ENCODE data around the gene PRKCZ. TPM values are rescaled to one million over a fixed set of nuclear protein-coding genes. Genes with fewer than 3 reads are reported as not detected.

PRKCZ gene
- polyA plus RNA-seq, 1 of the 3 experiments (the other 2 are of a cell fraction), result 24.2 TPM

DNA sequence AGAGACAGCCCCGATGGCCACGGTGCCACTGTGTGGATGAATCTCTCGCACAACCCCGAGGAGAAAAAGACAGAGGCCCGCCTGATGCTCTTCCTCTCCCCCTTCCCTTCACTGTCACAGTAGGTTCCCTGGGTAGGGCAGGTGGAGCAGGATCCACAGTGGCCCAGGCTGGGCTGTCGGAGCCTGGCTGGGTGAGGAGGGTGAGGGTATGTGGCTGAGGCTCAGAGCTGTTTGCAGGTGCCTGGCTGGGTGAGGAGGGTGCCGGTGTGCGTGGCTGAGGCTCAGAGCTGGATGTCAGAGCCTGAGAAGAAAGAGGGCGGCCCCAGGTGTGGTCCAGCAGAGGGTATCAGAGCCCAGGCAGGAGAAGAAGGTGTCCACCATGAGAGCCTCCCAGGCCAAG, 49.4 kb upstream of the PRKCZ start:
- no peaks in the 10 kb centered on the region for H3F3A ChIP-seq (replicated peaks; ENCODE audit: insufficient read depth)
- H3K27ac ChIP-seq (ENCODE audit: low read depth in 2 of 2, low read length in 1 of 2), result no peak overlapping the region
- 72% methylated on average over 9 of the region's 9 CpGs for WGBS (ENCODE audit: low lambda C conversion rate)
- no peaks in the 10 kb centered on the region for H3K9me3 ChIP-seq
- no peak for DNase-seq
- ChIA-PET CTCF (interaction anchor here (0.8 to 1.5 kb wide), 2 partner anchors 10 to 40 kb away, joined by 3 to 4 read pairs; no protein-coding TSS in a partner anchor), POLR2A (no interaction called here)
- H3K4me2 ChIP-seq, result no peak overlapping the region
- H3K4me1 ChIP-seq (ENCODE audit: control insufficient read depth in 1 of 2, insufficient read depth in 2 of 2, low read depth in 1 of 2, low read length in 1 of 2), result no peaks in the 10 kb centered on the region
- no peak overlapping the region for H3K4me3 ChIP-seq (ENCODE audit: low read depth in 2 of 2, low read length in 1 of 2)
- no peak overlapping the region for H3K9ac ChIP-seq
- no peak for TF ChIP-seq POLR2AphosphoS5 (IDR thresholded peaks at IDR 0.05; ENCODE audit: low read depth, low read length)
- TF ChIP-seq, protein P1, sequence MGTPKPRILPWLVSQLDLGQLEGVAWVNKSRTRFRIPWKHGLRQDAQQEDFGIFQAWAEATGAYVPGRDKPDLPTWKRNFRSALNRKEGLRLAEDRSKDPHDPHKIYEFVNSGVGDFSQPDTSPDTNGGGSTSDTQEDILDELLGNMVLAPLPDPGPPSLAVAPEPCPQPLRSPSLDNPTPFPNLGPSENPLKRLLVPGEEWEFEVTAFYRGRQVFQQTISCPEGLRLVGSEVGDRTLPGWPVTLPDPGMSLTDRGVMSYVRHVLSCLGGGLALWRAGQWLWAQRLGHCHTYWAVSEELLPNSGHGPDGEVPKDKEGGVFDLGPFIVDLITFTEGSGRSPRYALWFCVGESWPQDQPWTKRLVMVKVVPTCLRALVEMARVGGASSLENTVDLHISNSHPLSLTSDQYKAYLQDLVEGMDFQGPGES (IDR thresholded peaks at IDR 0.05; ENCODE audit: low read depth, low read length), result no peak
- TF ChIP-seq, protein P2, sequence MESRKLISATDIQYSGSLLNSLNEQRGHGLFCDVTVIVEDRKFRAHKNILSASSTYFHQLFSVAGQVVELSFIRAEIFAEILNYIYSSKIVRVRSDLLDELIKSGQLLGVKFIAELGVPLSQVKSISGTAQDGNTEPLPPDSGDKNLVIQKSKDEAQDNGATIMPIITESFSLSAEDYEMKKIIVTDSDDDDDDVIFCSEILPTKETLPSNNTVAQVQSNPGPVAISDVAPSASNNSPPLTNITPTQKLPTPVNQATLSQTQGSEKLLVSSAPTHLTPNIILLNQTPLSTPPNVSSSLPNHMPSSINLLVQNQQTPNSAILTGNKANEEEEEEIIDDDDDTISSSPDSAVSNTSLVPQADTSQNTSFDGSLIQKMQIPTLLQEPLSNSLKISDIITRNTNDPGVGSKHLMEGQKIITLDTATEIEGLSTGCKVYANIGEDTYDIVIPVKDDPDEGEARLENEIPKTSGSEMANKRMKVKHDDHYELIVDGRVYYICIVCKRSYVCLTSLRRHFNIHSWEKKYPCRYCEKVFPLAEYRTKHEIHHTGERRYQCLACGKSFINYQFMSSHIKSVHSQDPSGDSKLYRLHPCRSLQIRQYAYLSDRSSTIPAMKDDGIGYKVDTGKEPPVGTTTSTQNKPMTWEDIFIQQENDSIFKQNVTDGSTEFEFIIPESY (IDR thresholded peaks at IDR 0.05; ENCODE audit: borderline replicate concordance, low read depth), result no peak
- TF ChIP-seq NFIC (IDR thresholded peaks at IDR 0.05; ENCODE audit: borderline replicate concordance), result no peak
- H3K36me3 ChIP-seq (replicated peaks in 1 of 2; ENCODE audit: control insufficient read depth in 1 of 2, insufficient read depth in 2 of 2, low read length in 1 of 2), result no peaks in the 10 kb centered on the region
- no peaks in the 10 kb centered on the region for H4K20me1 ChIP-seq (ENCODE audit: insufficient read depth)
- no peaks in the 10 kb centered on the region for H3K27me3 ChIP-seq (ENCODE audit: insufficient read depth)
- H3K79me2 ChIP-seq (ENCODE audit: insufficient read depth), result no peaks in the 10 kb centered on the region
- H3K9me2 ChIP-seq, result no peaks in the 10 kb centered on the region
- H2AFZ ChIP-seq (ENCODE audit: low read depth), result no peak overlapping the region

GRCh38 chr1:2001773-2002411, 48.3 kb upstream of the PRKCZ start:
- ChIA-PET POLR2A (no interaction called here), CTCF (interaction anchor here (1.1 to 1.4 kb wide), 3 partner anchors 41 to 45 kb away, joined by 3 to 4 read pairs (median 3); no protein-coding TSS in a partner anchor)
- TF ChIP-seq GATA2 (CRISPR knock-in tag; IDR thresholded peaks at IDR 0.05) (no peak), GABPA (IDR thresholded peaks at IDR 0.05; ENCODE audit: low read depth) (no peak), ELF1 (IDR thresholded peaks at IDR 0.05) (no peak)

More at GRCh38 chr1:2001773-2002411, 48.3 kb upstream of the PRKCZ start:
- Histone ChIP-seq H3K4me3 (ENCODE audit: low read depth in 2 of 2, low read length in 1 of 2) (no peak overlapping the region), H3K79me2 (ENCODE audit: insufficient read depth) (no peaks in the 10 kb centered on the region), H3K4me1 (ENCODE audit: control insufficient read depth in 1 of 2, insufficient read depth in 2 of 2, low read depth in 1 of 2, low read length in 1 of 2) (no peaks in the 10 kb centered on the region), H4K20me1 (ENCODE audit: insufficient read depth) (no peaks in the 10 kb centered on the region), H3K27me3 (ENCODE audit: insufficient read depth) (no peaks in the 10 kb centered on the region), H3K36me3 (replicated peaks in 1 of 2; ENCODE audit: control insufficient read depth in 1 of 2, insufficient read depth in 2 of 2, low read length in 1 of 2) (no peaks in the 10 kb centered on the region), H3F3A (replicated peaks; ENCODE audit: insufficient read depth) (no peaks in the 10 kb centered on the region), H3K9me3 (no peaks in the 10 kb centered on the region), H3K4me2 (no peak overlapping the region), H3K9me2 (no peaks in the 10 kb centered on the region), H3K9ac (no peak overlapping the region), H2AFZ (ENCODE audit: low read depth) (no peak overlapping the region), H3K27ac (ENCODE audit: low read depth in 2 of 2, low read length in 1 of 2) (no peak overlapping the region)
- 69% methylated on average over 12 of the region's 13 CpGs for WGBS (ENCODE audit: low lambda C conversion rate)
- DNase-seq, result no peak

Measured in SK-N-SH (cell line).